LNCAP (cell line): ENCODE data around the gene NDUFA13.

Experiments used
- TF ChIP-seq, protein P1 (sequence below): fragments of 450-650 bp; IDR thresholded peaks from 2 replicates; pipeline ENCODE4 v1.5.1; 2017; ENCODE audit warnings: mild to moderate bottlenecking

The NDUFA13 gene

DNA sequence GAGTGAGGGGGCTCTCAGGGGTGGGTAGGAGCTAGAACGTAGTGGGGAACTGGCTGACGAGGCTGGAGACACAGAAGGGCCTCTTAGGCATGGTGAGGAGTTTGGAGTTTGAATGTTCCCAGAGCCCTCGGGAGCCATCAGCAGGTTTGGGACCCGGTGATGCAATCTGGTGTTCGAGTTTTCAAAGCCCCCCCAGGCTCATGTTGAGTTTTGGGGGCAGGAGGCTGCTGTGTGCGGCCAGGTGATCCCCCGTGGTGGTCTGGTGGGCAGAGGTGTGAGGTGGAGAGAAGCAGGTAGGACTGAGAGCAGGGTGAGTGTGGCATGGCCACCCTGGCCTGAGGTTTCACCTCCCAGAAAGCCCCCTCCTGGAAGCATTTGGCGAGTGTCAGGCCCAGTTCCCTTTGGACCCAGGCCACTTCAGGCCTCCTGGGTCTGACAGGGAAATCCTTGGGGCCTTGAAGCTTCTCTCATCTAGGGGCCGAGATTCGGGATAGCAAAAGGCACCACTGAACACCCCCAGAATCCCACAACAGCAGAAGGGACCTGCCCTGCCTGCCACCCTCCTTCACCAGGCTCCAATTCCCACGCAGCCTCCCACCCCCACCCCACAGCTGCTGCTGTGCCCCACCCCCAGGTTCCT is 13.9 kb downstream of the NDUFA13 start:
- TF ChIP-seq, protein P1, sequence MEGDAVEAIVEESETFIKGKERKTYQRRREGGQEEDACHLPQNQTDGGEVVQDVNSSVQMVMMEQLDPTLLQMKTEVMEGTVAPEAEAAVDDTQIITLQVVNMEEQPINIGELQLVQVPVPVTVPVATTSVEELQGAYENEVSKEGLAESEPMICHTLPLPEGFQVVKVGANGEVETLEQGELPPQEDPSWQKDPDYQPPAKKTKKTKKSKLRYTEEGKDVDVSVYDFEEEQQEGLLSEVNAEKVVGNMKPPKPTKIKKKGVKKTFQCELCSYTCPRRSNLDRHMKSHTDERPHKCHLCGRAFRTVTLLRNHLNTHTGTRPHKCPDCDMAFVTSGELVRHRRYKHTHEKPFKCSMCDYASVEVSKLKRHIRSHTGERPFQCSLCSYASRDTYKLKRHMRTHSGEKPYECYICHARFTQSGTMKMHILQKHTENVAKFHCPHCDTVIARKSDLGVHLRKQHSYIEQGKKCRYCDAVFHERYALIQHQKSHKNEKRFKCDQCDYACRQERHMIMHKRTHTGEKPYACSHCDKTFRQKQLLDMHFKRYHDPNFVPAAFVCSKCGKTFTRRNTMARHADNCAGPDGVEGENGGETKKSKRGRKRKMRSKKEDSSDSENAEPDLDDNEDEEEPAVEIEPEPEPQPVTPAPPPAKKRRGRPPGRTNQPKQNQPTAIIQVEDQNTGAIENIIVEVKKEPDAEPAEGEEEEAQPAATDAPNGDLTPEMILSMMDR, result no peak

DNA sequence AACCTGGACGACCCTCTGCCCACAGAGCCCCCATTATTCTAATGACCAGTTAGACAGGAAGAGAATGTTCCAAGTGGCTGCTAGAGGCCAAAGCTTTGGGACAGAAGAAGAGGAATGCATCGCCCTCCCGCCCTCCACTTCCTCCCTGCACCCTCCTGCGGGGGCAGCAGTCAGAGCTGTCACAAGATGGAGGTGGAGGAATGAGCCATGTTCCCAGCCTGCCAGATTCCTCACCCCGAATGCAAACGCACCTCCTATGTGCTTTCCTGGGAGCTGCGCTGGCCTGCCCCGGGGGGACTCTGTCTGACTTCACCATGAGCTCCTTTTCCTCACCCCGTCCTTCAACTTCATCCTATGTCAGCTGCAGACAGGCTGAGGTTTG is 14.4 kb downstream of the NDUFA13 start:
- TF ChIP-seq, protein P1, result no peak

DNA sequence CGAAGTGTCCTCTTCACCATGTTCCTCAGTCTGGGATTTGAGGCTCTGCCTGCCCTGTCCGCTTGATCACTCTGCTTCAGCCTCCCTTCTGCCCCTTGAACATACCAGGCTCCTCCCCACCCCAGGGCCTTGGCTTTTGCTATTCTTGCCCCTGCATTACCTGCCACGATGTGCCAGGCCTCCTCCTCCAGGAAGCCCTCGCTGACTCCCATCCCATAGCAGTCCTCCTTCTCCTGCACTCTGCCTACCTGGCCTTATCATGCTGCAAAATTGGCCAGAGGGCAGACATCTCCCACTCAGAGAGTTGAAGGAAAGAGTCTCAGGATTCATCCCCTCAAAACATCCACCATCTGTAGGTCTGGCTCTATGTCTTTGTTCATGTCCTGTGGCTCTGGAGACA is 14.9 kb downstream of the NDUFA13 start:
- TF ChIP-seq, protein P1, result no peak

DNA sequence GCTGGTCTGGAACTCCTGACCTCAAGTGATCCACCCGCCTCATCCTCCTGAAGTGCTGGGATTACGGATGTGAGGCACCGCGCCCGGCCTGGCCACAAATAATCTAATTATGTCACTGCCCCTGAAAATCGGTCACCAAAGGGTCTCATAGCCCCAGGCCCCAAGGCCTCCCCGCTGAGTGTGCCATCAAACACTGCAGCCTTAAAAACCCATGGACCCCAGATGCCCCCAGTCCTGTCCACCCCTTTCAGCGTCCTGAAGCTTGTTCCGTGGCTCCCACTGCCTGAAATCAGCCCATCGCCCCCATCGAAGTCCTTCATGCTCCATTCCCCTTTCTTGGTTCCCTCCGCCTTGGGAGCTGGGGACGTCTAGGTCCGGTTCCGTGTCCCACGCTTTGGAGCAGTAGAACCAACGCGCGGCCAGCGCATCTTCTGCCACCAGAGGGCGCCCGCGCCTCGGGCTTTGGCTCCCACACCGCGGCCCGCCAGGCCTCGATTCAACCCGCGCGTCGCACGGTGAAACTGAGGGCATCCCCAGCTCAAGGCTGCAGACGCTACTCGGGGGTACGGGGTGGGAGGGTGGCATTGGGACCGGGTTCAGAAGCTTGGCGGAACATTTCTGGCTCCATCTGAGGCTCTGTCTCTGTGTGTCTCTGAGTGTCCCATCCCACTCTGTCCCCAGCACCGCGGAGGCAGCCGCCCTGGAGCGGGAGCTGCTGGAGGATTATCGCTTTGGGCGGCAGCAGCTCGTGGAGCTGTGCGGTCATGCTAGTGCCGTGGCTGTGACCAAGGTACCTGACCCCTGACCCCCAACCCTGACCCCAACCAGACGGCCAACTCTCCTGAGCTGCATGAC is 16.2 kb downstream of the NDUFA13 start:
- TF ChIP-seq, protein P1, result peak; percentile 97

DNA sequence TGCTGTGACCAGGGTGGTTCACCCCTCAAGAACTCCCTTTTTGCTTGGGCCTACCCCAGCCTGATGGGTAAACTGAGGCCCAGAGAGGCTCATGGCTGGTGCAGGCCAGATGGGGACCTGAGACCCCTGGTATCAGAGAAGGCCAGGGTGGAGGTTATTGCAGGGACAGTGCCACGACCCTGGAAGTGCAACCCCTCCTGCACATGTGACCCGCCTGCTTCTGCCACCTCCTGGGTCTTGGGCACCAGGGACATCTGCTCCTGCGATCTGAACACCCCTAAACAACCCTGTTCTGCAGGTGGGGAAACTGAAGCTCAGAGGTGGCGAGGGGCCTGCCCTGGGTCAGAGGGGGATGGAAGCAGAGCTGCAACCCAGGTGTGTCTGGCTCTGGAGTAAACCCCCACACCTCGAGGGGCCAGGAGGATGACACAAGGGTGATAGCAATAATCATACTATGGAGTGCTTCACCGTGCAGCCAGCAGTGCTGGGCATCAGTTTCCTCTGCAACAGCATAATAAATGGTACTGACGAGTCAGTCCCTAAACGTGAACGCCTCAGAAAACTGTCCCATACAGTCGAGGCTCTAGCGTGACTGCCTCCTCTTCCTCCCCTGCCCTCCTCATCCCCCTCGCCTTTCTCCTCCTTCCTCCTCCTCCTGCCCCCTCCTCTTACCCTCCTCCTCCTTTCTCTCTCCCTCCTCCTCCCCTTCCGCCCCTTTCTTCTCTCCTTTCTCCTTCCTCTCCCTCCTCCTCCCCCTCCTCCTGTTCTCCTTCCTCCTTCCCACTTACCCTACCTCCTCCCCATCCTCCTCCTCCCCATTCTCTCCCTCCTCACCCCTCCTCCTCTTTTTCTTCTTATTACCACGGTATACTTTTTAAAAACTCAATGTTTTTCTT is 17.0 kb downstream of the NDUFA13 start:
- TF ChIP-seq, protein P1, result no peak

DNA sequence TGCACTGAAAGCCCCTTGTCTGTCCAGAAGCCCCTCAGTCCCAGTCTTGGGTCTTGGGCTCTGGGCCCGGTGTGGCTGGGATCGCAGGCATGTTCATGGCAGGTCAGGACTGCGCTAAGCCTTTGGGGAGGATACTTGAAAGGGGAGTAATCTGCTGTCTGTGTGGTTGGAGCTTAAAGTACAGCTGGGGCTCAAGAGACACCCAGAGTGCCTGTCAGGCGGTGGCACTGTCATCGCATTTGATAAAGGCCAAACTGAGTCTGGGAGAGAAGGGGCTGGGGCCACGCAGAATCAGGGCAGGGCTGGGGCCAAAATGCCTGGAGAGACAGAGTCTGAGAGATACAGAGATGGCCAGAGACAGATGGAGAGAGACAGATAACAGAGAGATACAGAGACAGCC is 17.8 kb downstream of the NDUFA13 start:
- TF ChIP-seq, protein P1, result no peak

DNA sequence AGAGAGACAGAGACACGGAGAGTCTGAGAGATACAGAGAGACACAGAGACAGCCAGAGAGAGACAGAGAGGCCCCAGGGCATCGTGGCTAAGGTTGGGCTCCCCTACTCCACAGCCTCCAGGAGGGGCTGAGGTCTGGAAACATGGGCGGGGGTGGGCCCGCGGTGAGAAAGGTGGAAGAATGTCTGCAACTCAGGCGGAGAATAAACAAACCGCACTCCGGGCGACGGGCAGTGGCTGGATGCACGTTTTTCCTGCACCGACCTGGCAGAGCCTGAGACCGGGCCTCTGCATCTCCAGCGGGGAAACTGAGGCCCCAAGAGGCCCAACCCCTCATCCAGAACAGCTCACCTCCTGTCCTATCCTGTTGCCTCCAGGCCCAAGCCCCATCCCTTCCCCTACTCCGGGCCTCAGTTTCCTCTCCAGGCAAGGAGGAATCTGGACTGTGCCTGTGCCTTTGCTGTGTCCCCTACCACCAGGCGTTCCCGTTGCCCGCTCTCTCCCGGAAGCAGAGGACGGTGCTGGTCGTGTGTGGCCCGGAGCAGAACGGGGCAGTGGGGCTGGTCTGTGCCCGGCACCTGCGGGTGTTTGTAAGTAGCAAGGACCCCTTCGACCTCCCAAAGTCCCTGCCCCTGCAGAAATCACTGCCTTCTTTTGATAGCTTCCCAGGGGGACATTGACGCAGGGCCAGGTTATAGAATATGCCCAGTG is 18.7 kb downstream of the NDUFA13 start:
- TF ChIP-seq, protein P1, result no peak
